K562 treated with DMSO at 1 percent for 48 hours (cell line): ENCODE measurements around the gene CRYBB1. TPM values are rescaled to one million over a fixed set of nuclear protein-coding genes. Genes with fewer than 3 reads are reported as not detected.

Source experiments
- total RNA-seq: library from RNA; unstranded; fragments of 300-600 nt; gene quantifications from 2 replicates; pipeline ENCODE4 v1.2.3, GENCODE V29; 2022; ENCODE audit warnings: low replicate concordance; ENCODE audit errors: extremely low read depth

The CRYBB1 gene
- not detected in 2 replicates for total RNA-seq

GRCh38 chr22:26617271-26618199 is at the start of gene CRYBB1:
Gene CRYBB1, minus strand, starts transcription at chr22:26618027. Its CDS starts 1,708 bp downstream, at chr22:26616319.

GRCh38 chr22:26656891-26657851 is 39.3 kb upstream of the CRYBB1 start, which contains the start of gene MIAT:
Gene MIAT, plus strand, starts transcription at chr22:26657588.

GRCh38 chr22:26621663-26622062 is 3.8 kb upstream of the CRYBB1 start, which contains the start of gene CRYBA4:
Gene CRYBA4, plus strand, starts transcription at chr22:26621963. Its CDS starts 634 bp downstream, at chr22:26622597.

GRCh38 chr22:26589845-26590736 is 27.7 kb downstream of the CRYBB1 start, which contains the start of gene TPST2:
Gene TPST2, minus strand, starts transcription at chr22:26590132. Its CDS starts 48,502 bp downstream, at chr22:26541630.

Other genes with a start within 250 kb of the CRYBB1 start
- gene ASPHD2, start 188.8 kb downstream of the CRYBB1 start, total RNA-seq = not detected in 2 replicates
- not detected in 2 replicates for gene HPS4, start 134.2 kb downstream of the CRYBB1 start, total RNA-seq
- gene SRRD, start 134.2 kb downstream of the CRYBB1 start, total RNA-seq = not detected in 2 replicates
- not detected in 2 replicates for gene TFIP11, start 105.6 kb downstream of the CRYBB1 start, total RNA-seq
- not detected in 2 replicates for gene TPST2, start 27.9 kb downstream of the CRYBB1 start, total RNA-seq
- gene CRYBA4, start 3.9 kb upstream of the CRYBB1 start, total RNA-seq = not detected in 2 replicates
- not detected in 2 replicates for gene MIAT, start 39.6 kb upstream of the CRYBB1 start, total RNA-seq